Measurements from ENCODE around the gene HSPA9.

HSPA9 gene

GRCh38 chr5:138577452-138577851 is 2.3 kb upstream of the HSPA9 start:
- TF ChIP-seq CTCF (IDR thresholded peaks at IDR 0.05) = no peak

GRCh38 chr5:138574744-138575193 is 432 bp downstream of the HSPA9 start:
- TF ChIP-seq CTCF (IDR thresholded peaks at IDR 0.05) = no peak

GRCh38 chr5:138573949-138574670 is 1.1 kb downstream of the HSPA9 start:
- TF ChIP-seq CTCF (IDR thresholded peaks at IDR 0.05) = no peak

- TF ChIP-seq CTCF (IDR thresholded peaks at IDR 0.05) = no peak
Measured at GRCh38 chr5:138573223-138573622, 2.0 kb downstream of the HSPA9 start.

GRCh38 chr5:138570871-138571270 is 4.3 kb downstream of the HSPA9 start:
- TF ChIP-seq CTCF (IDR thresholded peaks at IDR 0.05) = no peak

- no peak for TF ChIP-seq CTCF (IDR thresholded peaks at IDR 0.05)
Measured at GRCh38 chr5:138569782-138570181, 5.4 kb downstream of the HSPA9 start.

- TF ChIP-seq CTCF (IDR thresholded peaks at IDR 0.05) = peak; percentile 25; the same call in 1 of the 2 replicates
Measured at GRCh38 chr5:138568061-138568824, 7.0 kb downstream of the HSPA9 start.

Measured in LNCAP (cell line).